ENCODE results near the gene SBF2.

Gene SBF2

GRCh38 chr11:10022764-10023163 is 271.3 kb downstream of the SBF2 start:
- H3K4me3 ChIP-seq (ENCODE audit: low read depth, low read length): no peak overlapping the region
- TF ChIP-seq CTCF (IDR thresholded peaks at IDR 0.05; ENCODE audit: borderline replicate concordance, insufficient read depth, low read depth, low read length): no peak

DNA sequence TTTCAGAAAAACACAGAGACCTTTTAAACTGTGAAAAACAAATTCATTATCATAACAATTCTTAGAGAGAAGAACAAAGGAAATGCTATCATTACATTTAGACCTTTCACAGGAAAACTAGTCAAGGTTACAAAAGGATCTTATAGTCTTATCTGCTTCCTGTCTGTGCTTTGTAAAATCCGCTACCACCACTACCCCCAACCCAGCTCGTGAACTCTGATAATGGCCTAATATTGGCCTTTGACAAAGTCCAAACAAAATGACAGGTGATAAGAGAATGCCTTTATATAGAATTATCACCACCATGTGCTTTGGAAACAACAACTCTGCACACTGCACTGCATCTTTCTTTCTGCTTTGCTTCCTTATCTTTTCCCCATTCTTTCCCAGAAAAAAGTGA is 272.5 kb downstream of the SBF2 start:
- H3K4me3 ChIP-seq (ENCODE audit: low read depth, low read length): no peak overlapping the region
- TF ChIP-seq CTCF (IDR thresholded peaks at IDR 0.05; ENCODE audit: borderline replicate concordance, insufficient read depth, low read depth, low read length): no peak

DNA sequence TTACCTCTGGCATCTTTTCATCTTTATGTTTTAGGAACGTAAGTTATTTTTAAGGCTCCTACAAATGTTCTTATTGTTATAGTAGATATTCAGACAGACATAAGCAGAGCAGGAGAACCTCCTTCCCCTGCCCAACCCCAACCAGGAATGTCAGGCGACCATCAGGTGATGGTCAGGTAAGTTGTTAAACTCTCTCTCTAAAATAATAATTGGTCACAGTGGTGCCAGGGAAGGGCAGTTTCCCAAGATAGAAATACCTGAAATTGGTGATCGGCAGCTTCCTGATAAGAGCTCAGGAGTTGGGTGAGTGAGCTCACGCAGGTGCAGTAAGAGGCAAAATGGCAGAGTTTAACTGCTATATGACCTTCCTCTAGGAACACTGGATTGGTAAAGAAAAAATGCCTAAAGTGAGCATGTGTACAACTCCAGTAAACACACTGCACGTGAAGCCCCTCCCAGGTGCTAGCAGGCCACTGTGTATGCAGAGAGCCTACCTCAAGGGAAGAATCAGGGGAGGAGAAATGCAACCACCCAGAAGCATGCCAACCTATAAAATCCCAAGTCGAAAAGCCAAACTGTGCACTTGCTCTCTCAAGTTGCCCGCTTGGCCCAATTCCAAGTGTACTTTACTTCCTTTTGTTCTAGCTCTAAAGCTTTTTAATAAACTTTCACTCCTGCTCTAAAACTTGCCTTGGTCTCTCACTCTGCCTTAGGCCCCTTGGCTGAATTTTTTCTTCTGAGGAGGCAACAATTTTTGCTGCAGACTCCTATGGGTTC is 273.9 kb downstream of the SBF2 start:
- TF ChIP-seq CTCF (IDR thresholded peaks at IDR 0.05; ENCODE audit: borderline replicate concordance, insufficient read depth, low read depth, low read length): no peak
- H3K4me3 ChIP-seq (ENCODE audit: low read depth, low read length): no peak overlapping the region

GRCh38 chr11:10017911-10018310 is 276.1 kb downstream of the SBF2 start:
- H3K4me3 ChIP-seq (ENCODE audit: low read depth, low read length): no peak overlapping the region
- TF ChIP-seq CTCF (IDR thresholded peaks at IDR 0.05; ENCODE audit: borderline replicate concordance, insufficient read depth, low read depth, low read length): no peak

GRCh38 chr11:10017050-10017449 is 277.0 kb downstream of the SBF2 start:
- no peak for TF ChIP-seq CTCF (IDR thresholded peaks at IDR 0.05; ENCODE audit: borderline replicate concordance, insufficient read depth, low read depth, low read length)
- no peak overlapping the region for H3K4me3 ChIP-seq (ENCODE audit: low read depth, low read length)

GRCh38 chr11:10012068-10012467 is 282.0 kb downstream of the SBF2 start:
- H3K4me3 ChIP-seq (ENCODE audit: low read depth, low read length): no peak overlapping the region
- no peak for TF ChIP-seq CTCF (IDR thresholded peaks at IDR 0.05; ENCODE audit: borderline replicate concordance, insufficient read depth, low read depth, low read length)

DNA sequence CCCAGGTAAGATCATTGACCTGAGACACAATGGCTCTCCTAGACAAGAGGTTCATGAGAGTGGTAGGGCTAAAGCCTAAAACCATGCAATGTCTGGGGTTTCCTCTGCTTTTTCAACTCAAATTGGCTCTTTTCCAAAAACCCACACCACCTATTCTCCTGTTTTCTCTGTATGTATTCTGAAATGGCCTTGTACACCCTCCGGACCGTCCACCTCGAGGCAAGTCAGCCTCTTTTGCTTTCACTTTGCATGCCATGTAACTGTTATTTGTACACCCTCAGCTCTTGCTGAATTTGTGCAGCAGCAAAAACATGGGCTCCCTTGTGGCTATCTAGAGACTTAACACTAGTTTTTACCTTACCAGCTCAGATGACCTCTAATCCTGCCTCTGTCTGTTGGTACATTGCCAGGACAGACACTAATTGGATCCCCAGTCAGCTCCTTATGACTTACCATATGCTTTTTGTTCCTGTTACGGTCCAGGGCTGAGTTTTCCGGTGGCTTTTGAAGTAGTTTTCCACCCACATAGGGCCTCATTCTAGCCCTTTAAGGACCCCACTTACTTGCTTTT is 288.0 kb downstream of the SBF2 start:
- TF ChIP-seq CTCF (IDR thresholded peaks at IDR 0.05; ENCODE audit: borderline replicate concordance, insufficient read depth, low read depth, low read length): no peak
- no peak overlapping the region for H3K4me3 ChIP-seq (ENCODE audit: low read depth, low read length)
